Inflammatory macrophage treated with lipopolysaccharide for 4 hours (primary cell): Measurements from ENCODE around the gene MAP2K5.

ENCODE experiments used
- DNase-seq: peaks from one replicate; pipeline ENCODE4 v3.0.0-alpha.2; 2020

The MAP2K5 gene

GRCh38 chr15:67765701-67766100 lies 223.2 kb downstream of the MAP2K5 start:
- no peak for DNase-seq

GRCh38 chr15:67766968-67767367 lies 224.5 kb downstream of the MAP2K5 start:
- DNase-seq, result peak; percentile 7

- DNase-seq, result no peak
These were observed 225.9 kb downstream of the MAP2K5 start for GRCh38 chr15:67768313-67768977.

GRCh38 chr15:67769497-67770357 lies 227.2 kb downstream of the MAP2K5 start:
- DNase-seq, result no peak

- no peak for DNase-seq
These were observed 227.8 kb downstream of the MAP2K5 start for GRCh38 chr15:67770358-67770628.

GRCh38 chr15:67771189-67771800 lies 228.8 kb downstream of the MAP2K5 start:
- DNase-seq, result no peak

- DNase-seq, result no peak
These were observed 232.1 kb downstream of the MAP2K5 start for GRCh38 chr15:67774626-67775025.

- no peak for DNase-seq
These were observed 232.7 kb downstream of the MAP2K5 start for GRCh38 chr15:67775250-67775649.

- no peak for DNase-seq
These were observed 233.5 kb downstream of the MAP2K5 start for GRCh38 chr15:67775998-67776397.

GRCh38 chr15:67776600-67776999 lies 234.1 kb downstream of the MAP2K5 start:
- no peak for DNase-seq

- no peak for DNase-seq
These were observed 234.6 kb downstream of the MAP2K5 start for GRCh38 chr15:67777071-67777470.

- no peak for DNase-seq
These were observed 235.3 kb downstream of the MAP2K5 start for GRCh38 chr15:67777773-67778172.

- DNase-seq, result no peak
These were observed 236.6 kb downstream of the MAP2K5 start for GRCh38 chr15:67778968-67779548.

- DNase-seq, result peak; percentile 27
These were observed 237.1 kb downstream of the MAP2K5 start for GRCh38 chr15:67779549-67780111.

- DNase-seq, result no peak
These were observed 238.6 kb downstream of the MAP2K5 start for GRCh38 chr15:67781061-67781460.

GRCh38 chr15:67781907-67782690 lies 239.6 kb downstream of the MAP2K5 start:
- no peak for DNase-seq

- no peak for DNase-seq
These were observed 240.1 kb downstream of the MAP2K5 start for GRCh38 chr15:67782691-67782991.

- peak; percentile 8 for DNase-seq
These were observed 240.8 kb downstream of the MAP2K5 start for GRCh38 chr15:67783303-67783702.

- DNase-seq, result no peak
These were observed 241.7 kb downstream of the MAP2K5 start for GRCh38 chr15:67784090-67784781.

- no peak for DNase-seq
These were observed 242.4 kb downstream of the MAP2K5 start for GRCh38 chr15:67784856-67785430.

GRCh38 chr15:67785431-67785830 lies 242.9 kb downstream of the MAP2K5 start:
- DNase-seq, result no peak

- no peak for DNase-seq
These were observed 244.1 kb downstream of the MAP2K5 start for GRCh38 chr15:67786646-67787045.
